Stimulated activated CD8-positive, alpha-beta memory T cell treated with anti-CD3 and anti-CD28 coated beads, Interleukin-15, amount 100 ng/mL, for 4 hours (primary cell): ENCODE results near the gene TMEM131.

Experiments used
- DNase-seq, 2 donors: peaks; one replicate each; pipeline ENCODE4 v3.0.0-alpha.2; 2020; ENCODE audit warnings: low read depth in 2 of 2

Gene TMEM131

GRCh38 chr2:97992836-97993825 is 2.6 kb downstream of the TMEM131 start:
- DNase-seq: no peak

- no peak for DNase-seq
Measured at GRCh38 chr2:97991081-97991856, 4.5 kb downstream of the TMEM131 start.

- no peak for DNase-seq
Measured at GRCh38 chr2:97988722-97989121, 7.0 kb downstream of the TMEM131 start.

- no peak for DNase-seq
Measured at GRCh38 chr2:97985998-97986397, 9.8 kb downstream of the TMEM131 start.

GRCh38 chr2:97983698-97984097 is 12.1 kb downstream of the TMEM131 start:
- no peak for DNase-seq

- no peak for DNase-seq
Measured at GRCh38 chr2:97983134-97983533, 12.6 kb downstream of the TMEM131 start.

GRCh38 chr2:97982621-97983020 is 13.1 kb downstream of the TMEM131 start:
- no peak for DNase-seq

- DNase-seq: no peak
Measured at GRCh38 chr2:97981961-97982360, 13.8 kb downstream of the TMEM131 start.

- no peak for DNase-seq
Measured at GRCh38 chr2:97979904-97980303, 15.8 kb downstream of the TMEM131 start.

GRCh38 chr2:97974471-97974870 is 21.3 kb downstream of the TMEM131 start:
- no peak for DNase-seq

GRCh38 chr2:97970293-97971060 is 25.3 kb downstream of the TMEM131 start:
- DNase-seq: no peak

GRCh38 chr2:97969081-97970067 is 26.4 kb downstream of the TMEM131 start:
- DNase-seq: no peak

- DNase-seq: no peak
Measured at GRCh38 chr2:97967931-97968627, 27.7 kb downstream of the TMEM131 start.

GRCh38 chr2:97967216-97967592 is 28.5 kb downstream of the TMEM131 start:
- DNase-seq: no peak

GRCh38 chr2:97966545-97967215 is 29.1 kb downstream of the TMEM131 start:
- DNase-seq: no peak

- no peak for DNase-seq
Measured at GRCh38 chr2:97965116-97965515, 30.6 kb downstream of the TMEM131 start.

- no peak for DNase-seq
Measured at GRCh38 chr2:97963880-97964279, 31.9 kb downstream of the TMEM131 start.

- no peak for DNase-seq
Measured at GRCh38 chr2:97963079-97963406, 32.7 kb downstream of the TMEM131 start.

GRCh38 chr2:97961534-97961933 is 34.2 kb downstream of the TMEM131 start:
- no peak for DNase-seq

GRCh38 chr2:97958184-97958583 is 37.6 kb downstream of the TMEM131 start:
- no peak for DNase-seq
